Stimulated activated CD4-positive, alpha-beta T cell treated with anti-CD3 and anti-CD28 coated beads, Interleukin-15, amount 100 ng/mL, for 24 hours (primary cell): ENCODE data around the gene MB21D2.

Experiments
- DNase-seq: peaks from one replicate; pipeline ENCODE4 v3.0.0-alpha.2; 2020

Gene MB21D2

DNA sequence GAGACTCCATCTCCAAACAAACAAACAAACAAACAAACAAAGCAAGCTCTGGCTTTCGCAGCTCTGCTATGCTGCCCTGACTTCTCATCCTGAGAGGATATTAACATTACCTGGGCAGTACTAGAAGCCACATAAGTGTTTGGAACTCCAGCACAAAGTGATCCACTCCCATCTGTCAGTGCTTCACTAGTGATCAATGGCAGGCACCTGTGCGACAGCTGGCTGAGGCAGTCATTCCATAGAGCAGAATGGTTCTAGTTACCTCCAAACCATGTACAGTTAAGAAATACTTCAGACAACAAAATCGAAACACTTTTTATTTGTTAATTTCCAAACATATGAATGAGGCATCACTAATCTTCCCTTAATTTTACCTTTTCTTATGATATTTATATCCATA is 2.8 kb upstream of the MB21D2 start:
- DNase-seq = no peak

DNA sequence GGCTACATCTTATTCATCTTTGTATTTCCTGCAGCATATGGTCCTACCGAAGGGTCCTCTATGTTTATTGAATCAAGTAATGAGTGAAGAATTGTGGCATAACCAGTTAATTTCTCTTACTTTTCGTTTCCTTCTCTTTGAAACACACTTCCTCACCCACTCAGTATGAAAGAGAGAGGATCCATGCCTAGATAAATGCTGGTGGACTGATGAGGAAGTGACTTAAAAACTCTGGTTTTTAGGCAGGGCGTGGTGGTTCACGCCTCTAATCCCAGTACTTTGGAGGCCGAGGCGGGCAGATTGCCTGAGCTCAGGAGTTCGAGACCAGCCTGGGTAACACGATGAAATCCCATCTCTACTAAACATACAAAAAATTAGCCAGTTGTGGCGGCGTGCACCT is 2.2 kb upstream of the MB21D2 start:
- no peak for DNase-seq

DNA sequence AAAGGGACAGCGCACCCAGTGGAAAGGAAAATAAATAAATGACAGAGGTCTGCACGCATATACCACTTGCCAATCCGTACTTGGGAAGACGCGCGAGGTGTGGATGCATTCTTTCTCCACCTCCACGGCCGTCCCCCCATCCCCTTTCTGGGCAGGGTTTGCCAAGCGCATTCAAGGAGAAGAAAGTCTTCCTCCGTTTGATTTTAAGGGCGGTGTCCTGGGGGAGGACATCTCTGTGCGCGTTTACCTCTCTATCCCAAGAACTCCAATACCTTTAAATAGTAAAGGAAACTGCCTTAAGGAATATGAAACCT is 576 bp upstream of the MB21D2 start:
- DNase-seq = no peak

DNA sequence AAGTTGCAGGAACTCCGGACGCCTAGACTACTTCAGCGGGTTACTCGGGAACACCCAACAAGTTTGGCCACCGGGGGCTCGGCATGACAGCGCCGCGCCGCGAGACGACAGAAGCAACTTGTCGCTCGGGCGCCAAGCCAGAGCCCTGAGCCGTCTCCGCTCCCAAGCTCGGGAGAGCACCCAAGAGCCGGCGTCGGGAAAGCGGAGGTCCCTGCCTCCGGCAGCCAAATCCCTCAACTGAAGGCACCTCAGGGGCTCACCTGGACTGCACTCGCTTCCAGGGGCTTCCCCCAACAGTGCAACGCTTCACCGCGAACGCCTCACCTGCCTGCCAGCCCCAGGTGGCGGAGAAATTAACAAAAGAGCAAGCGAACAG is 640 bp downstream of the MB21D2 start:
- DNase-seq = peak; percentile 50

DNA sequence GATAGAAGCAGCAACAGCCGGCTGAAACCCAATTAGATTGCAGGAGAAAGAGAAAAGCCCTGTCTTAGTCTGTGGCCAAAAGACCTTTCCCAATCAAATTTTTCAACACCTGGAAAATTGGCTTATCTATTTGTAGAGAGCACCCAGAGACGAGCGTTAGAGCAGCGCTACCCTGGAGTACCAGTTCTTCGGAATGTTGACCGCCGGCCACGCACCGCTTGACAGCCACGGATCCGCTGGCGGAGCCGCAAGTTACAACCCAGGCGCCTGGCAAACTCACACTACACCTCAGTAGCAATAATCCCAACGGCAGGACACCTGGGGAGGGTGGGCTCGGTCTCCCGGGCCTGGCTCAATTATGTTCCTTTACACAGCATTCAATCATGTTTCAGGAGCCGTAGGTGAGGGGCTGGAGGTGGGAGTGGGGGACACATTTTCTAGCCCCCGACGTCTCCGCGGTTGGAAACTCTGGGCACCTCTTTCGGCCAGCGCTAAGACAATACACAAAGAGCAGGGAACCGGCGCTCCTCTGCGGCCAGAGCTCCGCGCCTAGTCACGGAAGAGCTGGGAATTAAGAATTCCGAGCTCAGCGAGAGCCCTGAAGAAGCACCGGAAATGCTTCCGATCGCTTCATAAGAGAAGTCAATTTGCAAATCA is 1.2 kb downstream of the MB21D2 start:
- peak; percentile 26 for DNase-seq

DNA sequence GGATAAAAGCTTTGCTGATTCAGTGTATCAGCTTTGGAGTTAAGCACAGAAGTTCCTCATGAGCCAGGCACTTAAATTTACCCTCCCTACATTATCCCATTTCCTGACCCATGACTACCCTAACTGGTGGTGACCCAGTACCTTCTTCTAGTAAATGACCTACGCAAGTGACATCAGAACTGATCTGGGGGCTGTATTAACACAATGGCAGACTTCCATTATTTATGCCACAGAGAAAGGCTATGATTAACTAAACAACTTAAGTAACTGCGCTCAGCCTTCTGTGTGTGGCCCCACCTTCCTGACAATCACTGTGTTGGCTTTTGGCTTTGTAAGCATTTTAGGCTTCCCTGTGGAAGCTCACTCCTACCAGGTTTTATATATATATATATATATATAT is 1.9 kb downstream of the MB21D2 start:
- DNase-seq = no peak

DNA sequence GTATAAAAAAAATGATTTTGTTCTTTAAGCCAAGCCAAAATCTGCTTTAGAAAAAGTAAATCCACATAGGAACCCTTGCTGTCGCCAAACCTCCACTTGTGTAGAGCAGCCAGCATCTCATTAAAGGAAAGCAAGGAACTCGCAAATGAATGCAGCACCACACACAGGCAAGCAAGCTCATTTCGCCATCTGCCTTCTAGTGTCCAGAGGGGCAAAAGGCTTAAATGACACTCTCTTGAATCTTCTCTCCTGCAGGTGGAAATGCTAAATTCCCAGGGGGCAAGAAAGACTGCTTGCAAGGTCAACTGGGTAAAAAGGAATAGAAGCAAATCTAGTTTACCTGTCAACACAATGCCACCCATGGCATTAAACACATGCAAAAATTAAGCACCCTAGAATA is 2.4 kb downstream of the MB21D2 start:
- no peak for DNase-seq

DNA sequence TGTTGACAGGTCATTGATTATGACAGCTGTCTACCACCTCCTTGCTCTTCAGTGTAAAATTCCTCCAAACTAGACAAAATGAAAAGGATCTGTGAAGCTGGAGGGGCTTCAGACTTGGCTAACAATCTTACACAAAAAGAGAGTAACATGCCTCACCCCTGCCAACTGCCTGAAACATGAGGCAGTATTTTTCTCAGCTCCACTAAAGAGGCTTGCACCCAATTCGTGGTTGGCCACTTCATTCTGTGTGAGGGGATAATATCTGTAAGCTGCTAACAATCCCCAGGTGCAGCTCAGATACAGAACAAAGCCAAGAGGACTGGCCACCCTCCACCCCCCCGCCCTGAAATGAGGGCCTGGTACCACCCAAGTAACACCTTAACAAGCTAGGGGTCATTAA is 2.8 kb downstream of the MB21D2 start:
- DNase-seq = no peak

DNA sequence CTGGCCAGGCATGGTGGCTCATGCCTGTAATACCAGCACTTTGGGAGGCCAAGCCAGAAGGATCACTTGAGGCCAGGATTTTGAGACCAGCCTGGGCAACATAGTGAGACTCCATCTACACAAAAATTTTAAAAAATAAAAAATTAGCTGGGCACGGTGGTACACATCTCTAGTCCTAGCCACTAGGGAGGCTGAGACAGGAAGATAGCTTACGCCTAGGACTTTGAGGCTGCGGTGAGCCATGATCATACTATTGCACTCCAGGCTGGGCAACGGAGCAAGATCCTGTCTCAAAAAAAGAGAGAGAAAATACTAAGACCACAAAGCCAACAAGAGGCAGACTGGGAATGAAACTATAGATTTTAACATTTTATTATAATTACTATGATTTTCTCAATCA is 4.1 kb downstream of the MB21D2 start:
- DNase-seq = no peak

DNA sequence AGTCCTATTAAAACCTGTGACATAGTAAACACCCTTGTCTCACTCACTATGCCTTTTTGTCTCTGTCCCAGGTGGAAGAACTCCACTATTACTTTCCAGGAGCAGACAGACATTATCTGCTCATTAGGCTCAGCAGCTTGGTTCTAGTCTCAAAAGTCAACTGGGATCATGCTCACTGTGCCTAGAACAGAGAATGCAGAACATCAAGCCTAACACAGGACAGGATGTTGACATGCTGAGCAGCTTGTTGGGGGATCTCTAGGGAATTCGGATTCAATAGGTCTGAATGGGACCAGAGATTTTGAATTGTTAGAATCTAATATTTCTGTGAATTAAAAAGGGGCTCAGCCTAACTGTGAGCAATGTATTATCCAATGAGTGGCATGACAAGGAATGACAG is 6.4 kb downstream of the MB21D2 start:
- no peak for DNase-seq

DNA sequence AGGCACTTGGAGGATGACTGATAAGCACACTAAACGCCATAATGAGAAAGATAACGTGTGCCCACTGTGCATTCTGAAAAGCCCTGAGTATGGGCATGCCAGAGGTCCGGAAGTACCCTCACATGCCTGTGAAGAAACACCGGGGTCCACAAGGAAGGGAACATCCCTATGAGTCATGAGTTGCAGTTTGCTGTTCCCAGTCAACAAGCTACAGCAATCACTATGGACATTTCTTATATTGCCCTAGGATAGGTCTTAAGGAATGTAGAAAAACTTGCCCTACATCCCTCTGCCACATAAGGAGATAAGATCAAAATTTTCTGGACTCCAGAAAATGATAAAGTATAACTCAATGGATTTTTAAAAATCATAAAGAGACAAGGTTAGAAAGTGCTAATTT is 9.9 kb downstream of the MB21D2 start:
- DNase-seq = no peak

DNA sequence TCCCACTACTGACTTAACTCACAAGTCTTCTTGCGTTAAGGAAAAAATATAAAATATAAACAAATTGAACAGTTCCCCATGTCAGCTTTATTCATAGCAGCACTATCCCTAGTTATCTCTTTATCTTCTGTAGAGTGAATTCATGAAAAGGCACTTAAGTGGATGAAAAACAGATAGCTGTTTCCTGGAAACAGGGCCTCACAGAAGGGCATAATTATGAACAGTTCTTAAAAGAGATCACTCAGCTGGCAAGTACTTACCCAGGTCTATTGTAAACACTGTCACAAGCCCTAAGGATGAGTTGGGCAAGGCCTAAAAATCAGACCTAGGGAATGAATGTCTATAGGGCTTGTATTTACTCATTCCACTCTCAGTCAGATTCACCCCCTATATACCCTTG is 10.7 kb downstream of the MB21D2 start:
- DNase-seq = no peak

DNA sequence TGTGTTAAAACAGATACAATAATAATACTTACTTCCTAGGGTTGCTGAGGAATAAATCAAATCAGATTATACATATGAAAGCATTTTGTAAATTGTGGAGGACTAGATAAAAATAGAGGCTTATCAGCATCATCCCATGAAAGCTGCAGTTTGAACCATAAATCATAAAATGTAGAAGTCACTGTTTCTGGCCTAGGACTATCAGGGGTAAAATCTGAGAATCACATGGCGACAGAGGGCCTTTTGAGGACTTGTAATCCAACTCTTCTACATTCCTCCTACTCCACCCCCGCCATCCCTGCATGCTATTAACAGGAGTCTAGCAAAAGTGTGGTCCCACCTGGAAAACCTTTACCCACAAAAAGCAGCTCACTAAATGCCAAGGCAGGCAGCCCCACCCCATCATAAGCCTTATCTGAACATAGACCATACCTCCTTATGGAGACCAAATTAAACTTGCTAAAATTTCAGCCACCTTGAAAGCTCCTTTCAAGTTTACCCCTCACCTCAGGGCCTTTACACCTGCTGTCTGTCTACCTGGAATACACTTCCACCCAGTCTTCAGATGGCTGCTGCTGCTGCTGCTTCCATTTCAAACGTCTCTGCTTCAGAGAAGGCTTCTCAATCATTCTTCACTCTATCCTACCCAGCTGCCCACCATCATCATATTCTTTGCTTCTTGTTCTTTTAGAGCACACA is 11.5 kb downstream of the MB21D2 start:
- DNase-seq = no peak

DNA sequence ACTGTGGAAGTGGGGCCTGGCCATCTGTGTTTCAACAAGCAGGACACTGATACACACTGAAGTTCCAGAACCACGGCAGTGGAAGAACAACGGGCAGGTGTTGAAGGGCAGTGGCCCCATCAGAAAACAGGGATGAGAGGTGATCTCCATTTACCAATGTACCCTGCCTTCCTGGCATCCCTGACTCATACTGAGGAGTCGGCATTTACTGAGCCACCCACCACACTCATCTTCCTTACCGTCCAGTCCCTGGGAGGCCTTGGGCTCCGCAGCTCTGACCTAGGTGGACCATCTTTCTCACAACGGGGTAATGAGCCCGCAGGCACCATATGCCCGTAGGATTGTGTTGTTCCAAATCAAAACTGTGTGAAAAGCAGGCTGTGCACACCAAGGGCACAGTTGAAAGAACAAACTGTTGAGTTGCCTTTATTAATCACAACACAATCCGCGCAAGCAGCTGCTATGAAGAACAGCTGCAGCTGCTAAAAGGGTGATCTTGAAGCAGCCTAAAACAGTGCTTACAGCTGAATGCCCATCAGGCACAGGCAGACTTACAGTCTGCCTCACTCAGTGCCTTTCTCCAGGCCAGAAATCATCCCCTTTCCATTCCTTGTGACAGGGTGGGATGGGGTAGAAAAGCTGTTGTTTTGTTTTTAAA is 12.9 kb downstream of the MB21D2 start:
- DNase-seq = no peak

DNA sequence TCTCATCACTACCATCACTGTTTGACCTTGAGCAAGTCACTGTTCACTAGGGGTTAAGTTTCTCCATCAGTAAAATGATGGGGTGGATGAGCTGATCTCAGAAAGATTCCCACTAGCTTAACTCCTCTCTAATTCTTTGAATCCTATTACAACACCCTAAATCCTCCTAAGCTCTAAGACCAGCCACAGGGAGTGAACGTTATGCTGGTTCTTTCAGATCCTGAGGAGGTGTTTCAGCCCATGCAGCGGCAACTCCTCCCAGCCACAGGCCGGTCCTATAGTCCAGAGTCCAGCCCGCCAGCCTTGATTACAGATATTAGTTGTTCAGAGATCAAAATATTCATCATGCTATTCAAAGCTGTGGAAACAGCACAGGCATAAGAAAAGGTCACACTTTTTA is 15.1 kb downstream of the MB21D2 start:
- no peak for DNase-seq

DNA sequence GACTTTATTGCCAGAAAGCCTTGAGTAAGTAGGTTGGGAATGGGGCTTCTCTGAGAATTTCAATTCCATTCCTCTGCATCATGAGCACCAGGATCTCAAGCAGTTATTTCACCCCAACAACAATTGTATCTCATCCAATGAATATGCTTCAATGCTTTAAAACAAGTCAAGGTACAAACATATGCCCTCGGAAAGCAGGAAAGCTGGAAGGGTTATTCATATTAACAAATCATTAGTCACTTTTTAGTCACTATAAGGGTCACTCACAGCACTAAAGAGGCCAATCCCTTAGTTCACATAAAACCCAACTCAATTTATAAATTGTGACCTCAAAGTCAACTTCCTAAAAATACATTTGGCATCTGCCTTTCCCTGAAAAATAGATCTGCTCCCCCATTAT is 16.2 kb downstream of the MB21D2 start:
- DNase-seq = no peak

DNA sequence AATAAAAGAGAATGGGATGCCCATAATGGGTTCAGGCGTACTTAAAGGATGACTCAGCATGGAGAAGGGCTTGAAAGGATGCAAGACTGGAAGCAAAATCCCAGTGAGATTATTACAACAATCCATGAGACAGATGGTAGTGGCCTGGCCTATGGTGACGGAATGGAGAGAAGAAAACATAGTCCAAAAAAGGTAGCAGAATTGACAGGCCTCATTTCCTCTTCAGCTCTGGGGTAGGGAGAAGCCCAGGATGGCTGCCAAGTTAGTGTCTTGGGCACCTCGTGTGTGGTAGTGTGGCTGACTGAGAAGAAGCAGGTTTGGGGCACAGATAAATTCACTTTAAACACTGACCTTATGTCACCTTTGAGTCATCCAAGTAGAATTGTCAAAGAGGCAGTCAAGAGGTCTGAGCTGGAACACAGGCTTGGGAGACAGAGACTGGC is 18.1 kb downstream of the MB21D2 start:
- no peak for DNase-seq

DNA sequence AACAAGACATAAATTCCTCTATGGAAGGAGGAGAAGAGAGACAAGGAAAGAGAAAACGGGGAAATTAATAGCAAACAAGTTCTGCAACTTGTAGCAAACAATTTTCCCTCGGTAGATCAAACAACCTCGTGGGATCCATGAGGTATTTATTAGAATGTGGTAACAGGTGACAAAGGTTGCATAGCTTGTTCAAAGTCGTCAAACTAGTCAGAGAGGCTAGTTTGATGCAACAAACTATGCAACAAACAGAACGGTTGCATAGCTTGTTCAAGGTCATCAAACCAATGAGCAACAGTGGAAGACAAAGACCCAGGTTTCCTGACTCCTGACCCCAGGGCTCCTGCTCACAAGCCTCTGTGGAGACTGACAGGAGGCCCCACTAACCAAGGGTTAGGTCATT is 20.7 kb downstream of the MB21D2 start:
- DNase-seq = no peak

DNA sequence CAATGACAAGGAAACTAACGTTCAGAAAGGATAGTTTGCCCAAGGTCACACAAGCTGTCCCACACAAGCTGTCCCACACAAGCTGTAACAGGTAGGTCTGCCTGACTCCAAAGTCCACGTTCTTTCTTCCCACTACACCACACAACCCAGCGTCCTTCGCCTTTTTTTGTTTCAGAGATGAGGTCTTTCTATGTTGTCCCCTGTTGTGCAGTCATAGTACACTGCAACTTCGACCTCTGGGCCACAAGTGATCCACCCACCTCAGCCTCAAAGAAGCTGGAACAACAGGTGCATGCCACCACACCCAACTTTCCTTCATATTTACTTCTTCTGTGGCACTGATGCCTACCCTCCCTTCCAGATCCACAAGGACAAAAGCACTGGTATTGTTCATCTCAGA is 21.4 kb downstream of the MB21D2 start:
- DNase-seq = no peak

DNA sequence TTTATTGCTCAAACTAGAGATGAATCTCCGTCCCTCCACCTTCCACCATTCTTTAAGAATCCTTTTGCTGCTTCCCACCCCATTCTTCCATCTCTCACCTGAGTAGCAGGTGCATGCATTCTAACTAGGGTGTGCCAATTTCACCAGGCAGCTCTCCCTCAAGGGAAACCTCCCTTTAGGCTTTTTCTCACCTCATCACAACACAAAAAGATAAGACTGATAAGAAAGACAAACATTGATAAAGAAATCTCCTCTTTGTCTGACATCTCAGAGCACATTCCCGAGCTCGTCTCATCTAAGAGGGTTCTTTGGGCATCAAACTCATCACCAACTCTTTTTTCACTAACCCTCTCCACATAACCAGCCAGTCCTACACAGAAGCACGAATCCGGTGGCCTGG is 23.0 kb downstream of the MB21D2 start:
- DNase-seq = no peak

DNA sequence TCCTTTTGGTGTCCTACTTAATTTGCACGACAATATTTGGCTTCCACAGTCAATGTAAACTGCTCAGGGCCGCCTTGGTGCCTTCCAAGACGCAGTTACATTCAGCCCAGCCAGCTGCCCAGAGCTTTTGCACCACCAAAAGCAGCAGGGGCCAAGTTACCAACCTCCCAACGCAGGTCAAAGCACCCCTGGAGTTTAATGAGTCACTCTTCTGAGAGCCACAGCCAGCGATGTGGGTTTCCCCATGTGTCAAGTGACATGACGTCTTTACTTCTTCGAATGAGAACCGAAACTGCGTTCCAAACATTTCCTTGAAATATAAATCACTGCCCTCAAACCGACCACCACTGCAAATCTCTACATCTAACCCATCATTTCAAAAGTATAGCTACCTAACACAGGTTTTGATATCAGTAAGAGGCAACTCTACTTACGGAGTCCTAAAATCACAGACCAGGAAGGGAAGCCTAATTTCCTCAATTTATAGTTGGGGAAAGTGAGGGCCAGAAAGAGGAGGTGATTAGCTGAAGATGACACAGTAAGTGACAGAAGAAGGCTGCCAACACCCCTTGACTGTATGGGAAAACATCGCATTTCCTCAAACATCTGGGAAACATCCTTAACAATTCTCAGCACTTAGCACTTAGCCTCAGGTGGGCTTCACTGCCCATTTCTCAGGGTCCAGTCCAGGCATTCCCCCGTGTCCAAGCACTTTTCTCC is 24.5 kb downstream of the MB21D2 start:
- DNase-seq = peak; percentile 75

DNA sequence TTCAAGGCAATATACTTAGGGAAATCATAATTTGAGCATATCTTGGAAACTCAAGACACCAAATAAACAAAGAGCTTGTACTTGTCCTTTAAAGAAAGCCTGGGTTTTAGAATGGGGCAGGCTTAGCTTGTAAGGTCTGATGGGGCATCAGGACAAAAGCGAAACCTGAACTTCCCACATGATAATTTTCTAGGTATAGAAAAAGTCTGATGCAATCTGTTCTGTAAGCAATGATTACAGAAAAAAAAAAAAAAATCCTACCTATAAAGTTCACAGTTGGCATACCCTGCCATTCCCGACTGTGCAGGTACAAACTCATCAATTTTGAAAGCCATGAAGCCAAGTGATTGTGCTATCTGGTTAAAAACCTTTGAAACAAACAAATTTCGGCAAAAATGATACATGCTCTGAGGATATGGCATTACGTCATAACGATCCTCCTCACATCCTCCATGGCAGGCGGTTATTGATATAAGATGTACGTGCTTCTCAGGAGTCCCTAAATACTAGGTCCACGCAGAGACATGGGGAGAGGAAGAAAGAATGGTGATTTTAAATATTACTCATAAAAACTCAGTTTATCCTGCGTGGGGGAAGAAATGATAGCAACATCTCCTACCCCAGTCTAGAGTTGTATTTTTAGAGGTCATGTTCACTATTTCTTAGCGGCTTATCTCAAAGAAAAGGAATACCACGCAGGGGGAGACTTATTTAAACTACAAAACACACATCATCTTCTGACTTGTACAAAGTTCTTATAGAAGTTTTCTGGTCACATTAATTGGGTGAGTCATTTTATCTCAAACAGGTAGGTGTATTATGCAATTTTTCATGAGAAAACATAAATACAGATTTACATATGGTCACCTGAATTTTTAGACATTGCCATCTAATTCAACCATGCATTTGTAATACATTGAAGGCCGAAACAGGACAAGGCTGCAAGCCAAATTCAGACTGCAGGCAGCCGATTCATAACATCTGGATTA is 27.0 kb downstream of the MB21D2 start:
- DNase-seq = no peak

DNA sequence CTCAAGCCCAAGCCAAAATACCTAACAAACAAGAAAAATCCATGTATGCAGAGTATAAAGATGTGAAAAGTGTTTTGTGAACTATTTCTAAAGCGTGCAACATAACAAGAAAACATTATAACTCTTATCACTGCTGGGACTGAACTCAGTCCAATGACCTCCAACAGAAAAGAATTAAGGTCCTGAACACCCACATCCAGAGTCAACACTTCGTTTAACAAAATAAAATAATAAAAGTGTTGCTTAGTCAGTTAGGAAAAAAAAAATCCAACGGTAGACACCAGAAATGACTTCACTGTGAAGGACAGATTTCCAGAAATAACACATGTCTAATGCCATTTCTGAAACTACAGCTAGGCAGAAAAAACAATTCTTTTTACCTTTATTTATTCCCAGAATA is 28.0 kb downstream of the MB21D2 start:
- DNase-seq = no peak
